ENCODE results near the gene RWDD2A. TPM values are rescaled to one million over a fixed set of nuclear protein-coding genes. Genes with fewer than 3 reads are reported as not detected.
"Not testable (repeated sequence)": the region's sequence is repeated elsewhere in the genome, so short reads cannot be mapped to it uniquely, and the experiment has no call there.

The RWDD2A gene
- total RNA-seq, 4 donors from 2014 or later, result 2.1 to 6.4 (median 4.2) TPM

GRCh38 chr6:83188501-83188900 is 4.7 kb upstream of the RWDD2A start:
- no peak overlapping the region for H3K27ac ChIP-seq
- no peak for TF ChIP-seq CTCF (IDR thresholded peaks at IDR 0.05)
- TF ChIP-seq POLR2A (IDR thresholded peaks at IDR 0.05), result no peak
- no peaks in the 10 kb centered on the region for H3K9me3 ChIP-seq
- no peak for DNase-seq
- no peaks in the 10 kb centered on the region for H3K27me3 ChIP-seq
- H3K36me3 ChIP-seq, result no peaks in the 10 kb centered on the region
- peaks cover 0 to 5% of the 10 kb centered on the region in 2 donors for H3K4me1 ChIP-seq
- H3K4me3 ChIP-seq, result no peak overlapping the region
- intact Hi-C loops (cut with DNase I; ENCODE audit: low total_unique reads), result no loop called here

GRCh38 chr6:83190626-83191025 is 2.5 kb upstream of the RWDD2A start:
- Histone ChIP-seq H3K9me3 (no peaks in the 10 kb centered on the region), H3K27me3 (no peaks in the 10 kb centered on the region), H3K4me3 (no peak overlapping the region), H3K36me3 (no peaks in the 10 kb centered on the region), H3K27ac (no peak overlapping the region), H3K4me1 (peaks cover 0 to 5% of the 10 kb centered on the region in 2 donors)
- TF ChIP-seq CTCF (IDR thresholded peaks at IDR 0.05), result no peak
- no peak for TF ChIP-seq POLR2A (IDR thresholded peaks at IDR 0.05)
- DNase-seq, result no peak
- intact Hi-C loops (cut with DNase I; ENCODE audit: low total_unique reads), result no loop called here

GRCh38 chr6:83191974-83192373 is 1.2 kb upstream of the RWDD2A start:
- not testable (repeated sequence) for H3K27ac ChIP-seq

GRCh38 chr6:83192456-83192855 is 701 bp upstream of the RWDD2A start:
- intact Hi-C loops (cut with DNase I; ENCODE audit: low total_unique reads), result no loop called here
- Histone ChIP-seq H3K27ac (peak overlapping the region; percentile 76 to 81), H3K27me3 (no peaks in the 10 kb centered on the region), H3K4me3 (peak overlapping the region; percentile 86 to 96), H3K9me3 (no peaks in the 10 kb centered on the region), H3K36me3 (no peaks in the 10 kb centered on the region), H3K4me1 (peaks cover 0 to 5% of the 10 kb centered on the region in 2 donors)
- no peak for TF ChIP-seq POLR2A (IDR thresholded peaks at IDR 0.05)
- TF ChIP-seq CTCF (IDR thresholded peaks at IDR 0.05), result no peak
- no peak for DNase-seq

More at GRCh38 chr6:83191974-83192373, 1.2 kb upstream of the RWDD2A start:
- intact Hi-C loops (cut with DNase I; ENCODE audit: low total_unique reads); H3K36me3 ChIP-seq; H3K27me3 ChIP-seq; DNase-seq; H3K9me3 ChIP-seq; H3K4me1 ChIP-seq: not testable (repeated sequence)
- H3K4me3 ChIP-seq, result peak overlapping the region; percentile 86 to 96

GRCh38 chr6:83193747-83194566 is 800 bp downstream of the RWDD2A start:
- TF ChIP-seq POLR2A (IDR thresholded peaks at IDR 0.05), result no peak
- no peak for TF ChIP-seq CTCF (IDR thresholded peaks at IDR 0.05)
- DNase-seq, result peak; percentile 32 to 44
- H3K27ac ChIP-seq, result peak overlapping the region; percentile 76 to 81
- intact Hi-C loops (cut with DNase I; ENCODE audit: low total_unique reads), result no loop called here
- peak overlapping the region; percentile 86 to 96 for H3K4me3 ChIP-seq
- H3K4me1 ChIP-seq, result peaks cover 0 to 5% of the 10 kb centered on the region in 2 donors
- H3K36me3 ChIP-seq, result no peaks in the 10 kb centered on the region
- H3K27me3 ChIP-seq, result no peaks in the 10 kb centered on the region
- no peaks in the 10 kb centered on the region for H3K9me3 ChIP-seq
